Neuronal stem cell (in vitro differentiated cells): Measurements from ENCODE around the gene EPS15.

ENCODE experiments used
- DNase-seq: peaks from one replicate; pipeline ENCODE4 v3.0.0-alpha.2; 2013; ENCODE audit warnings: low spot score
- H2AFZ ChIP-seq: one replicate; pipeline ENCODE4 v1.6.1; 2013; ENCODE audit warnings: mild to moderate bottlenecking, low read length, inconsistent platforms
- H2AK5ac ChIP-seq: 2 replicates; pipeline ENCODE4 v1.6.1; 2013; ENCODE audit warnings: low read depth, mild to moderate bottlenecking, inconsistent platforms, low read length, moderate library complexity, mixed read lengths
- H2BK120ac ChIP-seq: 2 replicates; pipeline ENCODE4 v1.6.1; 2013; ENCODE audit warnings: low read depth, mild to moderate bottlenecking, inconsistent platforms, low read length, moderate library complexity, mixed read lengths
- H2BK12ac ChIP-seq: one replicate; pipeline ENCODE4 v1.6.1; 2013; ENCODE audit warnings: low read length, inconsistent platforms
- H2BK15ac ChIP-seq: 2 replicates; pipeline ENCODE4 v1.6.1; 2013; ENCODE audit warnings: mild to moderate bottlenecking, low read length, inconsistent platforms, mixed read lengths
- H2BK5ac ChIP-seq: one replicate; pipeline ENCODE4 v1.6.1; 2013; ENCODE audit warnings: inconsistent platforms, mild to moderate bottlenecking, low read length, moderate library complexity
- H3K14ac ChIP-seq: one replicate; pipeline ENCODE4 v1.6.1; 2013; ENCODE audit warnings: low read length, inconsistent platforms
- H3K18ac ChIP-seq: 2 replicates; pipeline ENCODE4 v1.6.1; 2013; ENCODE audit warnings: low read length, inconsistent platforms
- H3K23ac ChIP-seq: 2 replicates; pipeline ENCODE4 v1.6.1; 2013; ENCODE audit warnings: low read depth, mild to moderate bottlenecking, mixed read lengths, low read length, inconsistent platforms; ENCODE audit not compliant: poor library complexity
- H3K27ac ChIP-seq: replicated peaks from 3 replicates; pipeline ENCODE4 v1.5.1; 2013; ENCODE audit warnings: low read length, inconsistent platforms
- H3K27me3 ChIP-seq, 3 experiments: 2 replicates each; pipeline ENCODE4 v1.6.1; 2013; ENCODE audit warnings: low read length in 3 of 3, mild to moderate bottlenecking in 2 of 3, inconsistent platforms in 1 of 3, low read depth in 1 of 3, mixed read lengths in 1 of 3, moderate library complexity in 1 of 3; ENCODE audit not compliant: control insufficient read depth in 3 of 3, insufficient read depth in 3 of 3
- H3K36me3 ChIP-seq, 2 donors: replicated peaks in 1 of 2; 2 replicates each; pipeline ENCODE4 v1.6.1; 2013; ENCODE audit warnings: low read length in 2 of 2; ENCODE audit not compliant: control insufficient read depth in 2 of 2, insufficient read depth in 2 of 2
- H3K4ac ChIP-seq: 2 replicates; pipeline ENCODE4 v1.6.1; 2013; ENCODE audit warnings: inconsistent platforms, mild to moderate bottlenecking, low read length, moderate library complexity
- H3K4me1 ChIP-seq, 2 donors: 1 replicate in 1 of 2; 2 replicates in 1 of 2; pipeline ENCODE4 v1.6.1; 2013; ENCODE audit warnings: low read length in 2 of 2, low read depth in 1 of 2; ENCODE audit not compliant: control insufficient read depth in 2 of 2, insufficient read depth in 1 of 2
- H3K4me2 ChIP-seq: one replicate; pipeline ENCODE4 v1.6.1; 2013; ENCODE audit warnings: mild to moderate bottlenecking, low read length, inconsistent platforms; ENCODE audit not compliant: insufficient read depth, poor library complexity, severe bottlenecking
- H3K4me3 ChIP-seq, 2 donors: 2 replicates each; pipeline ENCODE4 v1.5.1; 2013; ENCODE audit warnings: low read length in 2 of 2, mild to moderate bottlenecking in 2 of 2, inconsistent platforms in 1 of 2, moderate library complexity in 1 of 2
- H3K79me1 ChIP-seq: one replicate; pipeline ENCODE4 v1.6.1; 2013; ENCODE audit warnings: low read depth, mild to moderate bottlenecking, inconsistent platforms, low read length, moderate library complexity
- H3K9ac ChIP-seq: one replicate; pipeline ENCODE4 v1.6.1; 2013; ENCODE audit warnings: mild to moderate bottlenecking, low read depth, low read length, inconsistent platforms; ENCODE audit not compliant: poor library complexity
- H3K9me3 ChIP-seq, 2 donors: replicated peaks in 1 of 2; 2 replicates each; pipeline versions ENCODE3 to v1.6.1; 2013; ENCODE audit warnings: low read length in 2 of 2, mild to moderate bottlenecking in 2 of 2, inconsistent platforms in 1 of 2, low read depth in 1 of 2, mixed read lengths in 1 of 2, moderate library complexity in 1 of 2; ENCODE audit not compliant: control insufficient read depth in 2 of 2, insufficient read depth in 1 of 2
- H4K8ac ChIP-seq: one replicate; pipeline ENCODE4 v1.6.1; 2013; ENCODE audit warnings: low read depth, mild to moderate bottlenecking, inconsistent platforms, low read length, moderate library complexity
- H4K91ac ChIP-seq: one replicate; pipeline ENCODE4 v1.6.1; 2013; ENCODE audit warnings: low read length, low read depth, mild to moderate bottlenecking, inconsistent platforms; ENCODE audit not compliant: poor library complexity
- WGBS, 2 donors: extraction: QIAGEN DNeasy Blood & Tissue Kit; methylation state at CpG; one replicate each; pipeline ENCODE4 v1.1.7; 2013; ENCODE audit warnings: missing lambda C conversion rate in 2 of 2, mixed read lengths in 1 of 2; ENCODE audit not compliant: insufficient read length in 2 of 2, insufficient replicate concordance in 1 of 2; ENCODE audit errors: extremely low coverage in 2 of 2; 5-methylcytosine and 5-hydroxymethylcytosine counted together

Gene EPS15

DNA sequence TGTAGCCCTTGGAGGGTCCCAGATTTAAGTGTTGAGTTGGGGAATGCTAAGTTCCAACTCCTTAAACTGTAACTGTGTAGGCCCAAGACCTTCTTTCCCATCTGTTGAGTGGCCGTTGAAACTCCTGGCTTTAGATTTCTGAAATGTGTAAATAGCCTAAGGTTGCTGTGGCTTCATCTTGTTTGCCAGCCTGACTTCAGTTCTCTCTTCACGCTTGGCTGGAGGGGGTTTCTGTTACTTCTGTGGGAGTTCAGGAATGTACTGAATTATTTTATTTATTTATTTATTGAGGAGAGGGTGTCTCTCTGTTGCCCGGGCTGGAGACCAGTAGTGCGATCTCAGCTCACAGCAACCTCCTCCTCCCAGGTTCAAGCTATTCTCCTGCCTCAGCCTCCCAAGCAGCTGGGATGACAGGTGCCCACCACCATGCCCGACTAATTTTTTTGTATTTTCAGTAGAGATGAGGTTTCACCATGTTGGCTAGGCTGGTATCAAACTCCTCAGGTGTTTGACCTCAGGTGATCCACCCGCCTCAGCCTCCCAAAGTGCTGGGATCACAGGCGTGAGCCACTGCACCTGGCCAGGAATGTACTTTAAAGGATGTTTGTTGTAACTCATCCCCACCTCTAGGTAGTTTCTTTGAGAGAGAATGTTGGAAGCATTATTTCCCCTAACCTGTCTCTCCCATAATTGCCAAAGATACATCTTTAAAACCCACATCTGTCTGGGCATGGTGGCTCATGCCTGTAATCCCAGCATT, 194.6 kb downstream of the EPS15 start:
- no peak overlapping the region for H3K4me2 ChIP-seq
- no peak overlapping the region for H4K91ac ChIP-seq
- peaks cover 0 to 6% of the 10 kb centered on the region in 2 donors for H3K4me1 ChIP-seq
- no peaks in the 10 kb centered on the region for H3K9me3 ChIP-seq
- no peaks in the 10 kb centered on the region for H3K36me3 ChIP-seq
- H3K23ac ChIP-seq = no peak overlapping the region
- no peak overlapping the region for H3K9ac ChIP-seq
- H3K18ac ChIP-seq = no peak overlapping the region
- H3K27ac ChIP-seq = no peak overlapping the region
- DNase-seq = no peak
- H4K8ac ChIP-seq = no peak overlapping the region
- no peak overlapping the region for H3K4me3 ChIP-seq
- WGBS, 2 donors = no CpG with 5 or more reads among the region's 7 CpGs
- H2BK12ac ChIP-seq = no peak overlapping the region
- H2AFZ ChIP-seq = no peak overlapping the region
- peaks cover 0 to 39% (median 2%) of the 10 kb centered on the region in 3 experiments for H3K27me3 ChIP-seq
- H3K14ac ChIP-seq = no peak overlapping the region
- no peak overlapping the region for H2AK5ac ChIP-seq
- no peak overlapping the region for H2BK120ac ChIP-seq
- no peak overlapping the region for H2BK15ac ChIP-seq
- H3K79me1 ChIP-seq = no peaks in the 10 kb centered on the region
- H2BK5ac ChIP-seq = no peak overlapping the region
- no peak overlapping the region for H3K4ac ChIP-seq

DNA sequence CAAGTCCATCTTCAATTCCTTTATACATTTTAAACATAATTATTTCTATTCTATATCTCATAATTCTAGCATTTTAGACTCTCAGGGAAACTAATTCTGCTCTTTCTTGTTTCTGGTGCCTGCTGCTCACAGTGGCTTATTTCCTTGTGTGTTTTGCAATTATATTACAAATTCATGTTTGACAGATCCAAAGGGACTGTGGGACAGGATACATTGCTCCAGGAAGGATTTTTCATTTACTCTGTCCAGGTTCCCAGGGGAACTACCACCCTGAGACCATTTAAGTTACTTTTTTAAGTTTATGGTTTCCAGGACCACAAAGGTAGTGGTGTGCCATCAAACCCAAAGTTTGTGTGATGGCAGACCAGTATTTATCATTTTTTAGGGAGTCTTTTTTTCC, 195.3 kb downstream of the EPS15 start:
- Histone ChIP-seq H2BK12ac (no peak overlapping the region), H3K4ac (no peak overlapping the region)

DNA sequence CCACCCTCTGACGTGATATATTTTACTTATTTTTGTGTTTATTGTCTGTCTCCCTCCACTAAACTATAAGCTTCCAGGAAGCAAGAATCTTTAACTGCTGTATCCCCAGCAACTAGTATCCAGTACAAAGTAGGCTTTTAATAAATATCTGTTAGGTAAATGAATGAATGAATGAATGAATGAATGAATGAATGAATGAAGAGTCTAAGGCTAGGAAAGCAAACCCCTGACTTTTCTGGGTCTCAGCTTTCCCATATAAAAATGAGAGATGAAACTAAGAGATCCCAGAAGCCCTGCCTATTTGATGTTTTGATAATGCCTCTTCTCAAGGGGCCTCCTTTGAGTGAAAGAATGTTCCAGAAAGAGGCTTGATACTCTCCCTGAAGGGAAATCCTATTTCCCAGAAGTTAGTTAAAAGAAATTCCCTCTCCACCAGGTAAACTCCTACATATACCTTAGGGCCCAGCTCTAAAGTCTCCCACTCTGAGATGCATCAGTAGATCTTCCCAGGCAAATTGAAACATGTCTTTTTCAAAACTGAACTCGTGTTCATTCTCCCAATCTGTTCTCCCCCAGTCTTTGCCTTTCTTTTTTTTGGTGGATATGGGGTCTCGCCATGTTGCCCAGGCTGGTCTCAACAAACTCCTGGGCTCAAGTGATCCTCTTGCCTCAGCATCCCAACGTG, 196.5 kb downstream of the EPS15 start:
- DNase-seq = no peak

More for the DNA sequence above, 195.3 kb downstream of the EPS15 start:
- H2BK15ac ChIP-seq = no peak overlapping the region
- H3K4me3 ChIP-seq = no peak overlapping the region
- H3K79me1 ChIP-seq = no peaks in the 10 kb centered on the region
- H3K9ac ChIP-seq = no peak overlapping the region
- H3K14ac ChIP-seq = no peak overlapping the region
- no peak overlapping the region for H2BK120ac ChIP-seq
- no peaks in the 10 kb centered on the region for H3K9me3 ChIP-seq
- no peak overlapping the region for H3K4me2 ChIP-seq
- H4K8ac ChIP-seq = no peak overlapping the region
- no peak for DNase-seq
- no peak overlapping the region for H2AFZ ChIP-seq
- no peak overlapping the region for H3K23ac ChIP-seq
- no peak overlapping the region for H2AK5ac ChIP-seq
- H4K91ac ChIP-seq = no peak overlapping the region
- peaks cover 0 to 33% (median 0%) of the 10 kb centered on the region in 3 experiments for H3K27me3 ChIP-seq
- H3K18ac ChIP-seq = no peak overlapping the region
- no peaks in the 10 kb centered on the region for H3K36me3 ChIP-seq
- H3K27ac ChIP-seq = no peak overlapping the region
- peaks cover 0 to 6% of the 10 kb centered on the region in 2 donors for H3K4me1 ChIP-seq
- no peak overlapping the region for H2BK5ac ChIP-seq

GRCh38 chr1:51321924-51322280, 197.2 kb downstream of the EPS15 start:
- H2AFZ ChIP-seq = no peak overlapping the region
- WGBS, 2 donors = no CpG with 5 or more reads among the region's 2 CpGs

More for the DNA sequence above, 196.5 kb downstream of the EPS15 start:
- Histone ChIP-seq H4K91ac (no peak overlapping the region), H3K9ac (no peak overlapping the region), H2BK120ac (no peak overlapping the region), H3K4me3 (no peak overlapping the region), H3K4ac (no peak overlapping the region), H3K23ac (no peak overlapping the region), H3K36me3 (no peaks in the 10 kb centered on the region), H3K14ac (no peak overlapping the region), H3K79me1 (no peaks in the 10 kb centered on the region), H4K8ac (no peak overlapping the region), H2BK15ac (no peak overlapping the region), H2AFZ (no peak overlapping the region), H2BK5ac (no peak overlapping the region), H3K18ac (no peak overlapping the region), H3K4me2 (no peak overlapping the region), H3K27ac (no peak overlapping the region), H2AK5ac (no peak overlapping the region), H3K4me1 (peaks cover 0 to 6% of the 10 kb centered on the region in 2 donors), H2BK12ac (no peak overlapping the region), H3K9me3 (no peaks in the 10 kb centered on the region), H3K27me3 (peaks cover 0 to 22% (median 0%) of the 10 kb centered on the region in 3 experiments)
- WGBS, 2 donors = no CpG with 5 or more reads among the region's 4 CpGs

More at GRCh38 chr1:51321924-51322280, 197.2 kb downstream of the EPS15 start:
- H3K36me3 ChIP-seq = no peaks in the 10 kb centered on the region
- no peak overlapping the region for H2BK15ac ChIP-seq
- no peak overlapping the region for H3K9ac ChIP-seq
- peak overlapping the region; percentile 88 for H3K18ac ChIP-seq
- H2BK5ac ChIP-seq = no peak overlapping the region
- H4K8ac ChIP-seq = no peak overlapping the region
- DNase-seq = no peak
- H3K9me3 ChIP-seq = no peaks in the 10 kb centered on the region
- H2BK120ac ChIP-seq = no peak overlapping the region
- H3K23ac ChIP-seq = no peak overlapping the region
- no peak overlapping the region for H3K4ac ChIP-seq
- no peak overlapping the region for H4K91ac ChIP-seq
- H3K4me2 ChIP-seq = no peak overlapping the region
- H3K14ac ChIP-seq = peak overlapping the region; percentile 63
- peaks cover 0 to 9% of the 10 kb centered on the region in 2 donors for H3K4me1 ChIP-seq
- H3K79me1 ChIP-seq = no peaks in the 10 kb centered on the region
- no peak overlapping the region for H2BK12ac ChIP-seq
- H2AK5ac ChIP-seq = peak overlapping the region; percentile 85
- H3K27me3 ChIP-seq = peaks cover 0 to 16% (median 0%) of the 10 kb centered on the region in 3 experiments
- H3K27ac ChIP-seq = no peak overlapping the region
- no peak overlapping the region for H3K4me3 ChIP-seq
